ENCODE measurements around the gene CLEC16A. TPM values are rescaled to one million over a fixed set of nuclear protein-coding genes. Genes with fewer than 3 reads are reported as not detected.

CLEC16A gene
- total and polyA plus RNA-seq, 2 experiments from 2014 or later, result 9.9 to 24.1 TPM

DNA sequence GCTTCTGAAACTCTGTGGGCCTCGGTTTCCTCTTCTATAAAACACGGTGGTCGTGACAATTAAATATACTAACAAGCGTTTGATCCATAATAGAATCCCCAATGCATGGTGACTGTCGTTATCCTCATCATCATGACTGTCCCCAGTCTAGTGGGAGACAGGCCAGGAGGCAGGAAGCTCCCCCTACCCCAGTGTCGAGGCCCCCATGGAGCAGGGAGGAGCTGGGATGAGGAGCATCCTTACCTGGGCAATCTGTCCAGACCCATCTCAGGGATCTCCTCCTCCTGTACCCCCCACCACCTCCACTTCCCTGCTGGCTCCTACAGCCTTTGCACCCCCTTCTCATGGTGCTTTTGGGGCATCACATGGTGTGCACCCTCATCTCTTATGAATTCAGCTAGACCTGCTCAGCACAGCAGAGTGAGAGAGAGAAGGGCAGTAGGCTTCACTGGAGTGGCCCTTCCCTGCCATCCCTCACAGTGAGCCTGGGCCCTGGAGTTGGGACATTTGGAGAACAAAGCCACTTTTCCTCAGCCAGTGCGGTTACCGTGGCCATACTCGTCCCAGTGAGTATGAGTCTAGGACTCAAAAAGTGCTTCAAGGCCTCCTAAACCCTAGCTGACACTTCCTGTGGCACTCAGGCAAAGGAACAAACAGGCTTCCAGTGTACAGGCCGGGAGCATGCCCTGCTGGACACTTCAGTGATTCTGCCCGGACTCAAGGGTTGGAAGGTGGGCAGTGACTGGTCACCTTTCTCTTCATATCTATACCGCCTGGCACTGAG lies 148.6 kb downstream of the CLEC16A start:
- no peak overlapping the region for H2AFZ ChIP-seq
- DNase-seq (ENCODE audit: low spot score) (no peak), ATAC-seq (no peak)
- H3K36me3 ChIP-seq (ENCODE audit: insufficient read depth), result no peaks in the 10 kb centered on the region
- no peaks in the 10 kb centered on the region for H4K20me1 ChIP-seq (replicated peaks; ENCODE audit: insufficient read depth)
- H3K4me2 ChIP-seq, result no peak overlapping the region
- no peaks in the 10 kb centered on the region; the same call in 2 of the 3 replicates for H3K36me3 Mint-ChIP-seq (ENCODE audit: low read depth)
- peaks cover 7% of the 10 kb centered on the region for H3K4me1 Mint-ChIP-seq
- H3K9me3 Mint-ChIP-seq, result no peaks in the 10 kb centered on the region
- H3K9me2 ChIP-seq (ENCODE audit: insufficient read depth), result no peaks in the 10 kb centered on the region
- no peaks in the 10 kb centered on the region for H3K27me3 ChIP-seq (ENCODE audit: insufficient read depth)
- H3K4me3 ChIP-seq, result no peak overlapping the region
- no peaks in the 10 kb centered on the region for H3F3A ChIP-seq (replicated peaks; ENCODE audit: low read depth)
- no peak overlapping the region for H3K27ac ChIP-seq (ENCODE audit: low read depth)
- no peak overlapping the region for H3K4me3 Mint-ChIP-seq
- H3K4me1 ChIP-seq (ENCODE audit: insufficient read depth), result no peaks in the 10 kb centered on the region
- H3K79me2 ChIP-seq (replicated peaks; ENCODE audit: insufficient read depth), result no peaks in the 10 kb centered on the region
- TF ChIP-seq, protein P1, sequence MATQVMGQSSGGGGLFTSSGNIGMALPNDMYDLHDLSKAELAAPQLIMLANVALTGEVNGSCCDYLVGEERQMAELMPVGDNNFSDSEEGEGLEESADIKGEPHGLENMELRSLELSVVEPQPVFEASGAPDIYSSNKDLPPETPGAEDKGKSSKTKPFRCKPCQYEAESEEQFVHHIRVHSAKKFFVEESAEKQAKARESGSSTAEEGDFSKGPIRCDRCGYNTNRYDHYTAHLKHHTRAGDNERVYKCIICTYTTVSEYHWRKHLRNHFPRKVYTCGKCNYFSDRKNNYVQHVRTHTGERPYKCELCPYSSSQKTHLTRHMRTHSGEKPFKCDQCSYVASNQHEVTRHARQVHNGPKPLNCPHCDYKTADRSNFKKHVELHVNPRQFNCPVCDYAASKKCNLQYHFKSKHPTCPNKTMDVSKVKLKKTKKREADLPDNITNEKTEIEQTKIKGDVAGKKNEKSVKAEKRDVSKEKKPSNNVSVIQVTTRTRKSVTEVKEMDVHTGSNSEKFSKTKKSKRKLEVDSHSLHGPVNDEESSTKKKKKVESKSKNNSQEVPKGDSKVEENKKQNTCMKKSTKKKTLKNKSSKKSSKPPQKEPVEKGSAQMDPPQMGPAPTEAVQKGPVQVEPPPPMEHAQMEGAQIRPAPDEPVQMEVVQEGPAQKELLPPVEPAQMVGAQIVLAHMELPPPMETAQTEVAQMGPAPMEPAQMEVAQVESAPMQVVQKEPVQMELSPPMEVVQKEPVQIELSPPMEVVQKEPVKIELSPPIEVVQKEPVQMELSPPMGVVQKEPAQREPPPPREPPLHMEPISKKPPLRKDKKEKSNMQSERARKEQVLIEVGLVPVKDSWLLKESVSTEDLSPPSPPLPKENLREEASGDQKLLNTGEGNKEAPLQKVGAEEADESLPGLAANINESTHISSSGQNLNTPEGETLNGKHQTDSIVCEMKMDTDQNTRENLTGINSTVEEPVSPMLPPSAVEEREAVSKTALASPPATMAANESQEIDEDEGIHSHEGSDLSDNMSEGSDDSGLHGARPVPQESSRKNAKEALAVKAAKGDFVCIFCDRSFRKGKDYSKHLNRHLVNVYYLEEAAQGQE (IDR thresholded peaks at IDR 0.05; ENCODE audit: unreplicated experiment), result no peak
- TF ChIP-seq, protein P2, sequence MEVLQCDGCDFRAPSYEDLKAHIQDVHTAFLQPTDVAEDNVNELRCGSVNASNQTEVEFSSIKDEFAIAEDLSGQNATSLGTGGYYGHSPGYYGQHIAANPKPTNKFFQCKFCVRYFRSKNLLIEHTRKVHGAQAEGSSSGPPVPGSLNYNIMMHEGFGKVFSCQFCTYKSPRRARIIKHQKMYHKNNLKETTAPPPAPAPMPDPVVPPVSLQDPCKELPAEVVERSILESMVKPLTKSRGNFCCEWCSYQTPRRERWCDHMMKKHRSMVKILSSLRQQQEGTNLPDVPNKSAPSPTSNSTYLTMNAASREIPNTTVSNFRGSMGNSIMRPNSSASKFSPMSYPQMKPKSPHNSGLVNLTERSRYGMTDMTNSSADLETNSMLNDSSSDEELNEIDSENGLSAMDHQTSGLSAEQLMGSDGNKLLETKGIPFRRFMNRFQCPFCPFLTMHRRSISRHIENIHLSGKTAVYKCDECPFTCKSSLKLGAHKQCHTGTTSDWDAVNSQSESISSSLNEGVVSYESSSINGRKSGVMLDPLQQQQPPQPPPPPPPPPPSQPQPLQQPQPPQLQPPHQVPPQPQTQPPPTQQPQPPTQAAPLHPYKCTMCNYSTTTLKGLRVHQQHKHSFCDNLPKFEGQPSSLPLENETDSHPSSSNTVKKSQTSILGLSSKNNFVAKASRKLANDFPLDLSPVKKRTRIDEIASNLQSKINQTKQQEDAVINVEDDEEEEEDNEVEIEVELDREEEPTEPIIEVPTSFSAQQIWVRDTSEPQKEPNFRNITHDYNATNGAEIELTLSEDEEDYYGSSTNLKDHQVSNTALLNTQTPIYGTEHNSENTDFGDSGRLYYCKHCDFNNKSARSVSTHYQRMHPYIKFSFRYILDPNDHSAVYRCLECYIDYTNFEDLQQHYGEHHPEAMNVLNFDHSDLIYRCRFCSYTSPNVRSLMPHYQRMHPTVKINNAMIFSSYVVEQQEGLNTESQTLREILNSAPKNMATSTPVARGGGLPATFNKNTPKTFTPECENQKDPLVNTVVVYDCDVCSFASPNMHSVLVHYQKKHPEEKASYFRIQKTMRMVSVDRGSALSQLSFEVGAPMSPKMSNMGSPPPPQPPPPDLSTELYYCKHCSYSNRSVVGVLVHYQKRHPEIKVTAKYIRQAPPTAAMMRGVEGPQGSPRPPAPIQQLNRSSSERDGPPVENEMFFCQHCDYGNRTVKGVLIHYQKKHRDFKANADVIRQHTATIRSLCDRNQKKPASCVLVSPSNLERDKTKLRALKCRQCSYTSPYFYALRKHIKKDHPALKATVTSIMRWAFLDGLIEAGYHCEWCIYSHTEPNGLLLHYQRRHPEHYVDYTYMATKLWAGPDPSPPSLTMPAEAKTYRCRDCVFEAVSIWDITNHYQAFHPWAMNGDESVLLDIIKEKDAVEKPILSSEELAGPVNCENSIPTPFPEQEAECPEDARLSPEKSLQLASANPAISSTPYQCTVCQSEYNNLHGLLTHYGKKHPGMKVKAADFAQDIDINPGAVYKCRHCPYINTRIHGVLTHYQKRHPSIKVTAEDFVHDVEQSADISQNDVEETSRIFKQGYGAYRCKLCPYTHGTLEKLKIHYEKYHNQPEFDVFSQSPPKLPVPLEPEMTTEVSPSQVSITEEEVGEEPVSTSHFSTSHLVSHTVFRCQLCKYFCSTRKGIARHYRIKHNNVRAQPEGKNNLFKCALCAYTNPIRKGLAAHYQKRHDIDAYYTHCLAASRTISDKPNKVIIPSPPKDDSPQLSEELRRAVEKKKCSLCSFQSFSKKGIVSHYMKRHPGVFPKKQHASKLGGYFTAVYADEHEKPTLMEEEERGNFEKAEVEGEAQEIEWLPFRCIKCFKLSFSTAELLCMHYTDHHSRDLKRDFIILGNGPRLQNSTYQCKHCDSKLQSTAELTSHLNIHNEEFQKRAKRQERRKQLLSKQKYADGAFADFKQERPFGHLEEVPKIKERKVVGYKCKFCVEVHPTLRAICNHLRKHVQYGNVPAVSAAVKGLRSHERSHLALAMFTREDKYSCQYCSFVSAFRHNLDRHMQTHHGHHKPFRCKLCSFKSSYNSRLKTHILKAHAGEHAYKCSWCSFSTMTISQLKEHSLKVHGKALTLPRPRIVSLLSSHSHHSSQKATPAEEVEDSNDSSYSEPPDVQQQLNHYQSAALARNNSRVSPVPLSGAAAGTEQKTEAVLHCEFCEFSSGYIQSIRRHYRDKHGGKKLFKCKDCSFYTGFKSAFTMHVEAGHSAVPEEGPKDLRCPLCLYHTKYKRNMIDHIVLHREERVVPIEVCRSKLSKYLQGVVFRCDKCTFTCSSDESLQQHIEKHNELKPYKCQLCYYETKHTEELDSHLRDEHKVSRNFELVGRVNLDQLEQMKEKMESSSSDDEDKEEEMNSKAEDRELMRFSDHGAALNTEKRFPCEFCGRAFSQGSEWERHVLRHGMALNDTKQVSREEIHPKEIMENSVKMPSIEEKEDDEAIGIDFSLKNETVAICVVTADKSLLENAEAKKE (CRISPR knock-in tag; IDR thresholded peaks at IDR 0.05), result no peak
- TF ChIP-seq JUNB (IDR thresholded peaks at IDR 0.05; ENCODE audit: unreplicated experiment) (no peak), POLR2AphosphoS5 (IDR thresholded peaks at IDR 0.05; ENCODE audit: low read depth) (no peak), STAT1 (IDR thresholded peaks at IDR 0.05; ENCODE audit: unreplicated experiment) (no peak), NANOG (IDR thresholded peaks at IDR 0.05; ENCODE audit: borderline replicate concordance) (no peak)
- H3K27me3 Mint-ChIP-seq (ENCODE audit: insufficient read depth, low read depth, poor library complexity), result peaks cover 4% of the 10 kb centered on the region
- H3K27ac Mint-ChIP-seq, result no peak overlapping the region; the same call in 1 of the 2 replicates

All from GM23338 (cell line).